ENCODE results near the gene PLOD1.
"Not testable (repeated sequence)": the region's sequence is repeated elsewhere in the genome, so short reads cannot be mapped to it uniquely, and the experiment has no call there.

DNA sequence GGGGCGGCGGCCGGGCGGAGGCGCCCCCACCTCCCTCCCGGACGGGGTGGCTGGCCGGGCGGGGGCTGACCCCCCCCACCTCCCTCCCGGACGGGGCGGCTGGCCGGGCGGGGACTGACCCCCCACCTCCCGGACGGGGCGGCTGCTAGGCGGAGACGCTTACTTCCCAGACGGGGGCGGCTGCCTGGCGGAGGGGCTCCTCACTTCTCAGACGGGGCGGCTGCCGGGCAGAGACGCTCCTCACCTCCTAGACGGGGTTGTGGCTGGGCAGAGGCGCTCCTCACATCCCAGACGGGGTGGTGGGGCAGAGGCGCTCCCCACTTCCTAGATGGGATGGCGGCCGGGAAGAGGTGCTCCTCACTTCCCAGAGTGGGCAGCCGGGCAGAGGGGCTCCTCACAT lies 73.8 kb downstream of the PLOD1 start:
- TF ChIP-seq, protein P1, sequence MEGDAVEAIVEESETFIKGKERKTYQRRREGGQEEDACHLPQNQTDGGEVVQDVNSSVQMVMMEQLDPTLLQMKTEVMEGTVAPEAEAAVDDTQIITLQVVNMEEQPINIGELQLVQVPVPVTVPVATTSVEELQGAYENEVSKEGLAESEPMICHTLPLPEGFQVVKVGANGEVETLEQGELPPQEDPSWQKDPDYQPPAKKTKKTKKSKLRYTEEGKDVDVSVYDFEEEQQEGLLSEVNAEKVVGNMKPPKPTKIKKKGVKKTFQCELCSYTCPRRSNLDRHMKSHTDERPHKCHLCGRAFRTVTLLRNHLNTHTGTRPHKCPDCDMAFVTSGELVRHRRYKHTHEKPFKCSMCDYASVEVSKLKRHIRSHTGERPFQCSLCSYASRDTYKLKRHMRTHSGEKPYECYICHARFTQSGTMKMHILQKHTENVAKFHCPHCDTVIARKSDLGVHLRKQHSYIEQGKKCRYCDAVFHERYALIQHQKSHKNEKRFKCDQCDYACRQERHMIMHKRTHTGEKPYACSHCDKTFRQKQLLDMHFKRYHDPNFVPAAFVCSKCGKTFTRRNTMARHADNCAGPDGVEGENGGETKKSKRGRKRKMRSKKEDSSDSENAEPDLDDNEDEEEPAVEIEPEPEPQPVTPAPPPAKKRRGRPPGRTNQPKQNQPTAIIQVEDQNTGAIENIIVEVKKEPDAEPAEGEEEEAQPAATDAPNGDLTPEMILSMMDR (IDR thresholded peaks at IDR 0.05; ENCODE audit: low read depth, low read length, missing input control), result not testable (repeated sequence)
- TF ChIP-seq, protein P2, sequence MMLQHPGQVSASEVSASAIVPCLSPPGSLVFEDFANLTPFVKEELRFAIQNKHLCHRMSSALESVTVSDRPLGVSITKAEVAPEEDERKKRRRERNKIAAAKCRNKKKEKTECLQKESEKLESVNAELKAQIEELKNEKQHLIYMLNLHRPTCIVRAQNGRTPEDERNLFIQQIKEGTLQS (IDR thresholded peaks at IDR 0.05), result not testable (repeated sequence)
- TF ChIP-seq EGR1 (IDR thresholded peaks at IDR 0.05; ENCODE audit: low read depth in 2 of 2); RAD21 (IDR thresholded peaks at IDR 0.05); RXRA (IDR thresholded peaks at IDR 0.05); SP1 (IDR thresholded peaks at IDR 0.05); GABPA (IDR thresholded peaks at IDR 0.05 in 1 of 2, conservative IDR thresholded peaks at IDR 0.05 in 1 of 2); YY1 (IDR thresholded peaks at IDR 0.05); NR2F2 (IDR thresholded peaks at IDR 0.05): not testable (repeated sequence)
- TF ChIP-seq, protein P3, sequence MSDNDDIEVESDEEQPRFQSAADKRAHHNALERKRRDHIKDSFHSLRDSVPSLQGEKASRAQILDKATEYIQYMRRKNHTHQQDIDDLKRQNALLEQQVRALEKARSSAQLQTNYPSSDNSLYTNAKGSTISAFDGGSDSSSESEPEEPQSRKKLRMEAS (IDR thresholded peaks at IDR 0.05), result not testable (repeated sequence)
- TF ChIP-seq, protein P4, sequence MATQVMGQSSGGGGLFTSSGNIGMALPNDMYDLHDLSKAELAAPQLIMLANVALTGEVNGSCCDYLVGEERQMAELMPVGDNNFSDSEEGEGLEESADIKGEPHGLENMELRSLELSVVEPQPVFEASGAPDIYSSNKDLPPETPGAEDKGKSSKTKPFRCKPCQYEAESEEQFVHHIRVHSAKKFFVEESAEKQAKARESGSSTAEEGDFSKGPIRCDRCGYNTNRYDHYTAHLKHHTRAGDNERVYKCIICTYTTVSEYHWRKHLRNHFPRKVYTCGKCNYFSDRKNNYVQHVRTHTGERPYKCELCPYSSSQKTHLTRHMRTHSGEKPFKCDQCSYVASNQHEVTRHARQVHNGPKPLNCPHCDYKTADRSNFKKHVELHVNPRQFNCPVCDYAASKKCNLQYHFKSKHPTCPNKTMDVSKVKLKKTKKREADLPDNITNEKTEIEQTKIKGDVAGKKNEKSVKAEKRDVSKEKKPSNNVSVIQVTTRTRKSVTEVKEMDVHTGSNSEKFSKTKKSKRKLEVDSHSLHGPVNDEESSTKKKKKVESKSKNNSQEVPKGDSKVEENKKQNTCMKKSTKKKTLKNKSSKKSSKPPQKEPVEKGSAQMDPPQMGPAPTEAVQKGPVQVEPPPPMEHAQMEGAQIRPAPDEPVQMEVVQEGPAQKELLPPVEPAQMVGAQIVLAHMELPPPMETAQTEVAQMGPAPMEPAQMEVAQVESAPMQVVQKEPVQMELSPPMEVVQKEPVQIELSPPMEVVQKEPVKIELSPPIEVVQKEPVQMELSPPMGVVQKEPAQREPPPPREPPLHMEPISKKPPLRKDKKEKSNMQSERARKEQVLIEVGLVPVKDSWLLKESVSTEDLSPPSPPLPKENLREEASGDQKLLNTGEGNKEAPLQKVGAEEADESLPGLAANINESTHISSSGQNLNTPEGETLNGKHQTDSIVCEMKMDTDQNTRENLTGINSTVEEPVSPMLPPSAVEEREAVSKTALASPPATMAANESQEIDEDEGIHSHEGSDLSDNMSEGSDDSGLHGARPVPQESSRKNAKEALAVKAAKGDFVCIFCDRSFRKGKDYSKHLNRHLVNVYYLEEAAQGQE (IDR thresholded peaks at IDR 0.05), result not testable (repeated sequence)
- TF ChIP-seq, protein P5, sequence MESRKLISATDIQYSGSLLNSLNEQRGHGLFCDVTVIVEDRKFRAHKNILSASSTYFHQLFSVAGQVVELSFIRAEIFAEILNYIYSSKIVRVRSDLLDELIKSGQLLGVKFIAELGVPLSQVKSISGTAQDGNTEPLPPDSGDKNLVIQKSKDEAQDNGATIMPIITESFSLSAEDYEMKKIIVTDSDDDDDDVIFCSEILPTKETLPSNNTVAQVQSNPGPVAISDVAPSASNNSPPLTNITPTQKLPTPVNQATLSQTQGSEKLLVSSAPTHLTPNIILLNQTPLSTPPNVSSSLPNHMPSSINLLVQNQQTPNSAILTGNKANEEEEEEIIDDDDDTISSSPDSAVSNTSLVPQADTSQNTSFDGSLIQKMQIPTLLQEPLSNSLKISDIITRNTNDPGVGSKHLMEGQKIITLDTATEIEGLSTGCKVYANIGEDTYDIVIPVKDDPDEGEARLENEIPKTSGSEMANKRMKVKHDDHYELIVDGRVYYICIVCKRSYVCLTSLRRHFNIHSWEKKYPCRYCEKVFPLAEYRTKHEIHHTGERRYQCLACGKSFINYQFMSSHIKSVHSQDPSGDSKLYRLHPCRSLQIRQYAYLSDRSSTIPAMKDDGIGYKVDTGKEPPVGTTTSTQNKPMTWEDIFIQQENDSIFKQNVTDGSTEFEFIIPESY (IDR thresholded peaks at IDR 0.05), result not testable (repeated sequence)
